ENCODE data around the gene KAZN.

DNA sequence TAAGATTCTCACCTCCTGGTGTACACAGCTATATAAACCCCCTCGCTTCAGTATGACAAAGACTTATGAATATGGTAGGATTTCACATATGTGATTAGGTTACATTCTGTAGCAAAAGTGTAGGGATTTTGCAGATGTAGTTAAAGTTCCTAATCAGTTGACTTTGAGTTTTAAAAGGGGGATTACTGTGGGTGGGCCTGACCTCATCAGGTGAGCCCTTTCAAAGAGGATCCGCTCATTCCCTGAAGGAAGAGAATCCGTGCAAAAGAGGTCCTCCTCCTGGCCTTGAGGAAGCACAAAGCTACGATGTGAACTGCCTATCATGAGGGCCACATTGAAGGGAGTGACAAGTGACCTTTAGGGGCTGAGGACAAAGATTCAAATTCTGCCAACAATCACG, 30.6 kb upstream of the KAZN start:
- TF ChIP-seq, protein P1, sequence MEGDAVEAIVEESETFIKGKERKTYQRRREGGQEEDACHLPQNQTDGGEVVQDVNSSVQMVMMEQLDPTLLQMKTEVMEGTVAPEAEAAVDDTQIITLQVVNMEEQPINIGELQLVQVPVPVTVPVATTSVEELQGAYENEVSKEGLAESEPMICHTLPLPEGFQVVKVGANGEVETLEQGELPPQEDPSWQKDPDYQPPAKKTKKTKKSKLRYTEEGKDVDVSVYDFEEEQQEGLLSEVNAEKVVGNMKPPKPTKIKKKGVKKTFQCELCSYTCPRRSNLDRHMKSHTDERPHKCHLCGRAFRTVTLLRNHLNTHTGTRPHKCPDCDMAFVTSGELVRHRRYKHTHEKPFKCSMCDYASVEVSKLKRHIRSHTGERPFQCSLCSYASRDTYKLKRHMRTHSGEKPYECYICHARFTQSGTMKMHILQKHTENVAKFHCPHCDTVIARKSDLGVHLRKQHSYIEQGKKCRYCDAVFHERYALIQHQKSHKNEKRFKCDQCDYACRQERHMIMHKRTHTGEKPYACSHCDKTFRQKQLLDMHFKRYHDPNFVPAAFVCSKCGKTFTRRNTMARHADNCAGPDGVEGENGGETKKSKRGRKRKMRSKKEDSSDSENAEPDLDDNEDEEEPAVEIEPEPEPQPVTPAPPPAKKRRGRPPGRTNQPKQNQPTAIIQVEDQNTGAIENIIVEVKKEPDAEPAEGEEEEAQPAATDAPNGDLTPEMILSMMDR (optimal IDR thresholded peaks at IDR 0.05 in 1 of 3, IDR thresholded peaks at IDR 0.05 in 1 of 3, conservative IDR thresholded peaks at IDR 0.05 in 1 of 3; ENCODE audit: extremely low read depth in 1 of 3, insufficient read depth in 2 of 3, low read length in 3 of 3), result no peak
- TF ChIP-seq EZH2 (IDR thresholded peaks at IDR 0.05; ENCODE audit: low read length), result no peak
